H9 (cell line): Measurements from ENCODE around the gene PRF1. TPM values are rescaled to one million over a fixed set of nuclear protein-coding genes. Genes with fewer than 3 reads are reported as not detected.

Source experiments
- DNase-seq: peaks from one replicate; pipeline ENCODE4 v3.0.0-alpha.2; 2017
- H2AFZ ChIP-seq: one replicate; pipeline ENCODE4 v1.6.1; 2013; ENCODE audit warnings: mild to moderate bottlenecking, low read length, control low read depth, moderate library complexity
- H2AK5ac ChIP-seq: 2 replicates; pipeline ENCODE4 v1.6.1; 2013; ENCODE audit warnings: low read length, control low read depth, mixed read lengths; ENCODE audit not compliant: insufficient read length
- H2BK120ac ChIP-seq: one replicate; pipeline ENCODE4 v1.6.1; 2013; ENCODE audit warnings: low read depth, mild to moderate bottlenecking, low read length, control low read depth, inconsistent platforms; ENCODE audit not compliant: poor library complexity, severe bottlenecking
- H2BK12ac ChIP-seq: 2 replicates; pipeline ENCODE4 v1.6.1; 2013; ENCODE audit warnings: low read length, control low read depth, mixed read lengths, low read depth; ENCODE audit not compliant: insufficient read length
- H2BK15ac ChIP-seq: 2 replicates; pipeline ENCODE4 v1.6.1; 2013; ENCODE audit warnings: low read depth, low read length, control low read depth
- H2BK20ac ChIP-seq: one replicate; pipeline ENCODE4 v1.6.1; 2013; ENCODE audit warnings: low read depth, mild to moderate bottlenecking, low read length, control low read depth, inconsistent platforms; ENCODE audit not compliant: poor library complexity, severe bottlenecking
- H2BK5ac ChIP-seq: 2 replicates; pipeline ENCODE4 v1.6.1; 2013; ENCODE audit warnings: low read length, control low read depth, mixed read lengths; ENCODE audit not compliant: insufficient read length
- H3K14ac ChIP-seq: 2 replicates; pipeline ENCODE4 v1.6.1; 2013; ENCODE audit warnings: low read length, control low read depth; ENCODE audit not compliant: insufficient read depth
- H3K18ac ChIP-seq: 2 replicates; pipeline ENCODE4 v1.6.1; 2013; ENCODE audit warnings: low read depth, mild to moderate bottlenecking, mixed read lengths, low read length, control low read depth; ENCODE audit not compliant: insufficient read length
- H3K23ac ChIP-seq: 2 replicates; pipeline ENCODE4 v1.6.1; 2013; ENCODE audit warnings: low read length, control low read depth, mixed read lengths, low read depth; ENCODE audit not compliant: insufficient read length
- H3K23me2 ChIP-seq: 2 replicates; pipeline ENCODE4 v1.6.1; 2013; ENCODE audit warnings: low read depth, mild to moderate bottlenecking, mixed read lengths, low read length, control low read depth; ENCODE audit not compliant: insufficient read length, poor library complexity, severe bottlenecking
- H3K27ac ChIP-seq: 2 replicates; pipeline ENCODE4 v1.5.1; 2013; ENCODE audit warnings: low read length, control low read depth, mixed read lengths, low read depth; ENCODE audit not compliant: insufficient read length
- H3K27me3 ChIP-seq: 2 replicates; pipeline ENCODE4 v1.6.1; 2013; ENCODE audit warnings: low read length, control low read depth, inconsistent platforms; ENCODE audit not compliant: insufficient read depth
- H3K4ac ChIP-seq: 2 replicates; pipeline ENCODE4 v1.6.1; 2013; ENCODE audit warnings: low read depth, mild to moderate bottlenecking, control low read depth, inconsistent platforms, low read length, moderate library complexity
- H3K4me1 ChIP-seq: 2 replicates; pipeline ENCODE4 v1.6.1; 2013; ENCODE audit warnings: low read length, control low read depth, inconsistent platforms; ENCODE audit not compliant: insufficient read depth
- H3K4me2 ChIP-seq: 2 replicates; pipeline ENCODE4 v1.6.1; 2013; ENCODE audit warnings: low read length, control low read depth, mixed read lengths; ENCODE audit not compliant: insufficient read length, insufficient read depth
- H3K56ac ChIP-seq: 2 replicates; pipeline ENCODE4 v1.6.1; 2013; ENCODE audit warnings: low read depth, mild to moderate bottlenecking, mixed read lengths, low read length, control low read depth; ENCODE audit not compliant: insufficient read length
- H3K79me1 ChIP-seq: 2 replicates; pipeline ENCODE4 v1.6.1; 2013; ENCODE audit warnings: low read depth, mild to moderate bottlenecking, moderate library complexity, low read length, control low read depth, inconsistent platforms; ENCODE audit not compliant: insufficient read depth, poor library complexity, severe bottlenecking
- H3K79me2 ChIP-seq: 2 replicates; pipeline ENCODE4 v1.6.1; 2013; ENCODE audit warnings: low read length, control low read depth, inconsistent platforms; ENCODE audit not compliant: insufficient read depth
- H3K9ac ChIP-seq: 2 replicates; pipeline ENCODE4 v1.6.1; 2013; ENCODE audit warnings: low read length, control low read depth, mixed read lengths; ENCODE audit not compliant: insufficient read length; ENCODE audit errors: extremely low read depth
- H3K9me3 ChIP-seq: one replicate; pipeline ENCODE4 v1.6.1; 2013; ENCODE audit warnings: low read depth, low read length, inconsistent platforms; ENCODE audit not compliant: control insufficient read depth
- H3T11ph ChIP-seq: one replicate; pipeline ENCODE4 v1.6.1; 2013; ENCODE audit warnings: mild to moderate bottlenecking, low read length, control low read depth, inconsistent platforms
- H4K20me1 ChIP-seq: one replicate; pipeline ENCODE4 v1.6.1; 2013; ENCODE audit not compliant: control insufficient read depth, insufficient read length, insufficient read depth
- H4K5ac ChIP-seq: 2 replicates; pipeline ENCODE4 v1.6.1; 2013; ENCODE audit warnings: low read depth, mild to moderate bottlenecking, mixed read lengths, low read length, control low read depth; ENCODE audit not compliant: insufficient read length
- H4K8ac ChIP-seq: replicated peaks from 2 replicates; pipeline ENCODE4 v1.6.1; 2013; ENCODE audit warnings: low read length, control low read depth, mixed read lengths, low read depth; ENCODE audit not compliant: insufficient read length
- H4K91ac ChIP-seq: 2 replicates; pipeline ENCODE4 v1.6.1; 2013; ENCODE audit warnings: low read depth, mild to moderate bottlenecking, moderate library complexity, mixed read lengths, low read length, control low read depth; ENCODE audit not compliant: insufficient read length
- H3K27ac Mint-ChIP-seq, 3 experiments: 2 replicates in 2 of 3; 3 replicates in 1 of 3; pipeline ENCODE4 v1.8.0; 2020 to 2021; ENCODE audit warnings: mixed read lengths in 3 of 3, mild to moderate bottlenecking in 1 of 3, moderate library complexity in 1 of 3
- H3K27me3 Mint-ChIP-seq: 2 replicates; pipeline ENCODE4 v1.8.0; 2021; ENCODE audit warnings: low read depth, mild to moderate bottlenecking, moderate library complexity, mixed read lengths
- H3K36me3 Mint-ChIP-seq, 3 experiments: 2 replicates in 2 of 3; 3 replicates in 1 of 3; pipeline ENCODE4 v1.8.0; 2020 to 2021; ENCODE audit warnings: low read depth in 3 of 3, mixed read lengths in 3 of 3; ENCODE audit not compliant: insufficient read depth in 1 of 3
- H3K4me1 Mint-ChIP-seq, 2 experiments: 2 replicates each; pipeline ENCODE4 v1.8.0; 2020; ENCODE audit warnings: mixed read lengths in 2 of 2
- H3K4me3 Mint-ChIP-seq, 2 experiments: 2 replicates in 1 of 2; 3 replicates in 1 of 2; pipeline ENCODE4 v1.8.0; 2020 to 2021; ENCODE audit warnings: mild to moderate bottlenecking in 2 of 2, mixed read lengths in 2 of 2, moderate library complexity in 1 of 2
- H3K9me3 Mint-ChIP-seq, 2 experiments: 2 replicates in 1 of 2; 3 replicates in 1 of 2; pipeline ENCODE4 v1.8.0; 2020; ENCODE audit warnings: mild to moderate bottlenecking in 2 of 2, mixed read lengths in 2 of 2, moderate library complexity in 1 of 2
- WGBS: extraction: QIAGEN DNeasy Blood & Tissue Kit; methylation state at CpG from one replicate; pipeline ENCODE4 v1.1.7; 2013; ENCODE audit warnings: missing lambda C conversion rate, low lambda C conversion rate, mixed read lengths; ENCODE audit not compliant: insufficient read length; ENCODE audit errors: extremely low coverage; 5-methylcytosine and 5-hydroxymethylcytosine counted together
- total RNA-seq: library from RNA; stranded (reverse); gene quantifications from 2 replicates; pipeline ENCODE4 v1.2.1, GENCODE V29; 2021
- TF ChIP-seq, protein P1 (sequence below): fragments of 200-600 bp; sonication (generic); conservative IDR thresholded peaks from 3 replicates; pipeline ENCODE4 v1.8.0; 2021; ENCODE audit warnings: antibody characterized with exemption, mild to moderate bottlenecking

PRF1 gene
- total RNA-seq, 1 experiment from 2014 or later = not detected

DNA sequence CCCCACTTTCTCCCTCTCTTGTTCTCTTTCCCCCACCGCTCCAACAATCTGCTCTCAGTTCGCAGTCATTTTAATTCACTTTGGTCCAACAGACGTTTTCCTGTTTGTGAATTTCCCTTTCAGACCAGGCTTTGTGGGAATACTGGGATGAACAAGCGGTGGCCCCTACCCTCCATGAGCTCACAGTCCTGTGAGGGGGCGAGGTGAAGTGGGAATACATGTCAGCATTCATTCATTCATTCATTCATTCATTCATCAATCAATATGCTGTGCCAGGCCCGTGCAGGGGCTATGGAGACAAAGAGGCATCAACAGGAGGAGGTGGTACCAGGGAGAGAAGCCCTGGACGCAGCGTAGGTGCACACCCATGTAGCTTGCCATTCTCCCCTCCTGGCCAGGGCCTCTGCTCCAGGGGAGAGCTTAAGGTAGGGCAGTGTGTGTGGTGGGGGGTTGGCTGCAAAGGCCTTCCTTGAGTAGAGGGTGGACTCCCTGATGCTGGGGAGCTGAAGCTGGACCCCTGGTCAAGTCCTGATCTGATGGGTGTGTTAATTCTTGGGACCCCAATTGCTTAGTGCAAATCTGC is 16.1 kb downstream of the PRF1 start:
- no peaks in the 10 kb centered on the region for H3K27me3 ChIP-seq
- no peak overlapping the region for H4K91ac ChIP-seq
- no peak overlapping the region for H2BK5ac ChIP-seq
- no peak overlapping the region for H4K5ac ChIP-seq
- no peaks in the 10 kb centered on the region for H3K79me2 ChIP-seq
- H2AFZ ChIP-seq = no peak overlapping the region
- H3K4me1 ChIP-seq = peaks cover 4% of the 10 kb centered on the region; the same call in 1 of the 2 replicates
- peak; percentile 21 for DNase-seq
- H3K23ac ChIP-seq = no peak overlapping the region
- no peak overlapping the region for H3K14ac ChIP-seq
- H3K23me2 ChIP-seq = no peaks in the 10 kb centered on the region
- no peaks in the 10 kb centered on the region for H3K79me1 ChIP-seq
- Mint-ChIP-seq H3K9me3 (no peaks in the 10 kb centered on the region), H3K27ac (peak overlapping the region in 1 of 3 experiments; percentile 24; a peak in 2 of 7 replicates), H3K36me3 (no peaks in the 10 kb centered on the region), H3K27me3 (peaks cover 3% of the 10 kb centered on the region), H3K4me1 (peaks cover 32 to 43% of the 10 kb centered on the region in 2 experiments), H3K4me3 (no peak overlapping the region)
- TF ChIP-seq, protein P1, sequence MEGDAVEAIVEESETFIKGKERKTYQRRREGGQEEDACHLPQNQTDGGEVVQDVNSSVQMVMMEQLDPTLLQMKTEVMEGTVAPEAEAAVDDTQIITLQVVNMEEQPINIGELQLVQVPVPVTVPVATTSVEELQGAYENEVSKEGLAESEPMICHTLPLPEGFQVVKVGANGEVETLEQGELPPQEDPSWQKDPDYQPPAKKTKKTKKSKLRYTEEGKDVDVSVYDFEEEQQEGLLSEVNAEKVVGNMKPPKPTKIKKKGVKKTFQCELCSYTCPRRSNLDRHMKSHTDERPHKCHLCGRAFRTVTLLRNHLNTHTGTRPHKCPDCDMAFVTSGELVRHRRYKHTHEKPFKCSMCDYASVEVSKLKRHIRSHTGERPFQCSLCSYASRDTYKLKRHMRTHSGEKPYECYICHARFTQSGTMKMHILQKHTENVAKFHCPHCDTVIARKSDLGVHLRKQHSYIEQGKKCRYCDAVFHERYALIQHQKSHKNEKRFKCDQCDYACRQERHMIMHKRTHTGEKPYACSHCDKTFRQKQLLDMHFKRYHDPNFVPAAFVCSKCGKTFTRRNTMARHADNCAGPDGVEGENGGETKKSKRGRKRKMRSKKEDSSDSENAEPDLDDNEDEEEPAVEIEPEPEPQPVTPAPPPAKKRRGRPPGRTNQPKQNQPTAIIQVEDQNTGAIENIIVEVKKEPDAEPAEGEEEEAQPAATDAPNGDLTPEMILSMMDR = no peak
- H3T11ph ChIP-seq = no peak overlapping the region
- no peak overlapping the region for H4K8ac ChIP-seq
- H2BK120ac ChIP-seq = no peak overlapping the region
- WGBS = no CpG with 5 or more reads among the region's 8 CpGs
- no peaks in the 10 kb centered on the region for H3K9me3 ChIP-seq
- no peaks in the 10 kb centered on the region for H4K20me1 ChIP-seq
- H3K27ac ChIP-seq = no peak overlapping the region
- H2BK15ac ChIP-seq = no peak overlapping the region
- no peak overlapping the region for H2AK5ac ChIP-seq
- no peak overlapping the region for H2BK12ac ChIP-seq
- H3K18ac ChIP-seq = no peak overlapping the region
- no peak overlapping the region for H3K4me2 ChIP-seq
- H3K9ac ChIP-seq = no peak overlapping the region
- H2BK20ac ChIP-seq = no peak overlapping the region
- H3K4ac ChIP-seq = no peak overlapping the region
- H3K56ac ChIP-seq = no peak overlapping the region
